HCT116 (cell line): ENCODE measurements around the gene E2F1. TPM values are rescaled to one million over a fixed set of nuclear protein-coding genes. Genes with fewer than 3 reads are reported as not detected.
"Not testable (repeated sequence)": the region's sequence is repeated elsewhere in the genome, so short reads cannot be mapped to it uniquely, and the experiment has no call there.

Experiments used
- ATAC-seq: fragments of 200-7000 bp; cut with Tn5 transposase; 2 replicates; pipeline ENCODE4 v1.9.1; 2020; ENCODE audit warnings: mild to moderate bottlenecking, moderate library complexity
- BruUV-seq: library from RNA; stranded (reverse); fragments of 400-500 nt; replicated peaks from 2 replicates; lab custom pipeline; 2021; lab: Mats Ljungman, UMichigan
- CTCF ChIA-PET: fragments of 300-600 bp; sonication (Branson Sonifier 250); formaldehyde crosslinking; loops from one replicate; lab custom pipeline; 2021; ENCODE audit warnings: antibody characterized with exemption; lab: Charles Lee
- POLR2A ChIA-PET: fragments of 300-600, 350-600 bp; sonication (Branson Sonifier 250); formaldehyde crosslinking; loops from one replicate; lab custom pipeline; 2021; ENCODE audit warnings: antibody characterized with exemption; lab: Charles Lee
- RAD21 ChIA-PET, 2 experiments: fragments of 300-600 bp; sonication (Branson Sonifier 250); formaldehyde crosslinking; loops; one replicate each; lab custom pipeline; 2023; ENCODE audit warnings: low total read pairs in 2 of 2; ENCODE audit not compliant: uncharacterized antibody in 2 of 2, unreplicated experiment in 2 of 2, low non-redundant PET in 1 of 2; lab: Charles Lee
- DNase-seq: peaks from one replicate; pipeline ENCODE4 v3.0.0-alpha.2; 2010; ENCODE audit warnings: low read depth, low spot score
- H2AFZ ChIP-seq: fragments of 200-600 bp; shearing (Covaris generic), sonication (generic); 2 replicates; pipeline ENCODE4 v1.6.1; 2017; ENCODE audit warnings: low read depth, mixed run types, mixed read lengths, antibody characterized with exemption, low read length; ENCODE audit not compliant: poor library complexity, severe bottlenecking
- H3K27ac ChIP-seq: 2 replicates; pipeline ENCODE4 v1.5.1; 2012; ENCODE audit warnings: low read depth, low read length
- H3K27me3 ChIP-seq: fragments of 200-600 bp; sonication (generic); 2 replicates; pipeline ENCODE4 v1.6.1; 2016; ENCODE audit warnings: mixed run types, low read length, mixed read lengths; ENCODE audit not compliant: insufficient read depth
- H3K36me3 ChIP-seq, 2 experiments: fragments of 200-500 bp in 1 of 2; fragments of 200-600 bp in 1 of 2; sonication (Bioruptor generic) in 1 of 2; sonication (generic) in 1 of 2; 2 replicates each; pipeline versions ENCODE4 v1.5.1 to v1.6.1; 2014 to 2016; ENCODE audit warnings: low read length in 2 of 2, inconsistent platforms in 1 of 2, mixed read lengths in 1 of 2, mixed run types in 1 of 2; ENCODE audit not compliant: insufficient read depth in 2 of 2, control insufficient read depth in 1 of 2
- H3K4me1 ChIP-seq, 2 experiments: fragments of 200-600 bp in 1 of 2; sonication (generic) in 1 of 2; 2 replicates each; pipeline versions ENCODE4 v1.5.1 to v1.6.1; 2012 to 2017; ENCODE audit warnings: low read length in 2 of 2, inconsistent platforms in 1 of 2, mild to moderate bottlenecking in 1 of 2, mixed read lengths in 1 of 2, mixed run types in 1 of 2, moderate library complexity in 1 of 2; ENCODE audit not compliant: insufficient read depth in 2 of 2, control insufficient read depth in 1 of 2
- H3K4me2 ChIP-seq: fragments of 200-600 bp; sonication (generic); 2 replicates; pipeline ENCODE4 v1.6.1; 2017; ENCODE audit warnings: mixed run types, low read length, mixed read lengths
- H3K4me3 ChIP-seq, 2 experiments: fragments of 200-600 bp in 1 of 2; sonication (generic) in 1 of 2; replicated peaks in 1 of 2; 2 replicates each; pipeline ENCODE4 v1.5.1; 2011 to 2016; ENCODE audit warnings: low read length in 2 of 2, control low read depth in 1 of 2, low read depth in 1 of 2, mild to moderate bottlenecking in 1 of 2, mixed read lengths in 1 of 2, mixed run types in 1 of 2
- H3K79me2 ChIP-seq: fragments of 200-600 bp; sonication (generic); 2 replicates; pipeline ENCODE4 v1.6.1; 2017; ENCODE audit warnings: mild to moderate bottlenecking, mixed run types, low read length, moderate library complexity, mixed read lengths; ENCODE audit not compliant: insufficient read depth
- H3K9ac ChIP-seq: fragments of 200-600 bp; sonication (generic); 2 replicates; pipeline ENCODE4 v1.6.1; 2016; ENCODE audit warnings: low read length, mixed read lengths
- H3K9me2 ChIP-seq: fragments of 200-600 bp; sonication (generic), shearing (Covaris generic); 2 replicates; pipeline ENCODE4 v1.6.1; 2017; ENCODE audit warnings: mixed run types, mild to moderate bottlenecking, moderate library complexity; ENCODE audit not compliant: insufficient read depth
- H3K9me3 ChIP-seq, 2 experiments: fragments of 200-500 bp in 1 of 2; fragments of 200-600 bp in 1 of 2; sonication (Bioruptor generic) in 1 of 2; sonication (generic) in 1 of 2; 2 replicates each; pipeline ENCODE4 v1.6.1; 2014 to 2017; ENCODE audit warnings: low read length in 2 of 2, mixed read lengths in 2 of 2, inconsistent platforms in 1 of 2, low read depth in 1 of 2, mild to moderate bottlenecking in 1 of 2, mixed run types in 1 of 2, moderate library complexity in 1 of 2; ENCODE audit not compliant: control insufficient read depth in 1 of 2, insufficient read depth in 1 of 2
- H4K20me1 ChIP-seq: fragments of 200-600 bp; sonication (generic), shearing (Covaris generic); 2 replicates; pipeline ENCODE4 v1.6.1; 2017; ENCODE audit warnings: mixed run types, mild to moderate bottlenecking, moderate library complexity; ENCODE audit not compliant: insufficient read depth
- CBX3 ChIP-seq: IDR thresholded peaks from 2 replicates; pipeline ENCODE4 v1.6.1; 2012; ENCODE audit warnings: low read depth
- EGR1 ChIP-seq: IDR thresholded peaks from 2 replicates; pipeline ENCODE4 v1.6.1; 2012; ENCODE audit warnings: low read depth
- POLR2A ChIP-seq: IDR thresholded peaks from 2 replicates; pipeline ENCODE4 v1.7.0; 2011; ENCODE audit warnings: borderline replicate concordance; ENCODE audit not compliant: insufficient read depth, insufficient read length; ENCODE audit errors: extremely low read depth
- SIN3A ChIP-seq: IDR thresholded peaks from 2 replicates; pipeline ENCODE4 v1.6.1; 2012; ENCODE audit warnings: low read depth
- SP1 ChIP-seq: IDR thresholded peaks from 2 replicates; pipeline ENCODE4 v1.6.1; 2012; ENCODE audit warnings: low read depth
- SRF ChIP-seq: IDR thresholded peaks from 2 replicates; pipeline ENCODE4 v1.6.1; 2012; ENCODE audit warnings: low read depth
- YY1 ChIP-seq: IDR thresholded peaks from 2 replicates; pipeline ENCODE4 v1.6.1; 2011; ENCODE audit warnings: low read length, low read depth, moderate library complexity, mild to moderate bottlenecking; ENCODE audit not compliant: insufficient replicate concordance; ENCODE audit errors: extremely low read depth
- ZNF274 ChIP-seq: fragments of 200-500 bp; sonication (Bioruptor generic); IDR thresholded peaks from 2 replicates; pipeline ENCODE4 v1.6.1; 2014; ENCODE audit warnings: mild to moderate bottlenecking, low read depth, low read length, inconsistent platforms
- intact Hi-C: fragments of 100-400 bp; cut with micrococcal nuclease; formaldehyde crosslinking; loops from 2 replicates; pipeline ENCODE4 v1.10.0; 2022
- total RNA-seq: library from RNA; stranded (reverse); gene quantifications from one replicate; pipeline ENCODE4 v1.2.1, GENCODE V29; 2021; ENCODE audit not compliant: unreplicated experiment

The E2F1 gene
- total RNA-seq, 1 experiment from 2014 or later: 30.9 TPM

GRCh38 chr20:33701629-33702450 lies 15.7 kb upstream of the E2F1 start:
- Histone ChIP-seq H3K4me1 (peaks cover 0 to 6% of the 10 kb centered on the region in 2 experiments; a peak in 3 of 4 replicates), H3K9ac (no peak overlapping the region), H3K4me3 (no peak overlapping the region), H3K9me3 (no peaks in the 10 kb centered on the region), H4K20me1 (no peaks in the 10 kb centered on the region), H3K27me3 (no peaks in the 10 kb centered on the region), H3K9me2 (no peaks in the 10 kb centered on the region), H2AFZ (no peak overlapping the region), H3K79me2 (no peaks in the 10 kb centered on the region), H3K36me3 (no peaks in the 10 kb centered on the region), H3K4me2 (no peak overlapping the region), H3K27ac (no peak overlapping the region)
- intact Hi-C loops: no loop called here
- TF ChIP-seq YY1 (no peak), CBX3 (no peak), ZNF274 (no peak), POLR2A (no peak), SIN3A (no peak), EGR1 (no peak), SRF (no peak), SP1 (no peak)
- ATAC-seq: no peak
- no peak for DNase-seq
- RAD21 ChIA-PET: no interaction called here
- CTCF ChIA-PET: no interaction called here
- BruUV-seq: no TSS peak
- POLR2A ChIA-PET: no interaction called here

GRCh38 chr20:33700696-33701441 lies 14.7 kb upstream of the E2F1 start:
- H3K4me2 ChIP-seq, H3K27me3 ChIP-seq, RAD21 ChIA-PET, intact Hi-C loops, POLR2A ChIA-PET, DNase-seq, H3K36me3 ChIP-seq, H3K9me3 ChIP-seq, H3K4me1 ChIP-seq, BruUV-seq, H3K9me2 ChIP-seq, ATAC-seq, H2AFZ ChIP-seq, H4K20me1 ChIP-seq, CTCF ChIA-PET, H3K79me2 ChIP-seq, H3K4me3 ChIP-seq, H3K27ac ChIP-seq, H3K9ac ChIP-seq: not testable (repeated sequence)

GRCh38 chr20:33698966-33699365 lies 12.8 kb upstream of the E2F1 start:
- H3K36me3 ChIP-seq, H4K20me1 ChIP-seq, RAD21 ChIA-PET, intact Hi-C loops, H3K9me2 ChIP-seq, H3K27me3 ChIP-seq, CTCF ChIA-PET, H2AFZ ChIP-seq, BruUV-seq, ATAC-seq, POLR2A ChIA-PET, H3K79me2 ChIP-seq, DNase-seq, H3K4me3 ChIP-seq, H3K27ac ChIP-seq, H3K9me3 ChIP-seq, H3K9ac ChIP-seq, H3K4me1 ChIP-seq, H3K4me2 ChIP-seq: not testable (repeated sequence)
